NCI-H146 treated with DMSO at 0.1 percent for 48 hours (cell line): ENCODE measurements around the gene UQCRQ.

Experiments
- DNase-seq: peaks from one replicate; lab custom pipeline; 2025; ENCODE audit not compliant: unreplicated experiment; lab: John Stamatoyannopoulos, UW

Gene UQCRQ

DNA sequence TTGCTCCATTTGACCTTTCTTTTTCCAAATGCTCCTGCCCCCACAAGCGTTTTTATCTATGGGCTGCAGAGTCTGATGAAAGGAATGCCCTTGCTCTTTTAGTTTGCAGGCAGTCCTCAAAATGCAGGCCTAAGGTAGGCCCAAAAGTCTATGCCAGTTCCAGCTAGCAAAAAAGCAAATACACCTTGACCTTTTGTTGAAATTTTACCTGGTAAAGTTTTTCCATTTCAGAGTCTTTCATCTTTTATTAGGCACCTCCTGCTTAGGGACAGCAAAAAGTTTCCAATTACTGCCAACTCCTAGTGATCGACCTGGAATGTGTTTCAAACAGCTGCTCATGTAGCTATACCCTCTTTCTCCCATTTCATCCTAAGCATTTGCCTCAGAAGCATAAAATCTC, 4.4 kb downstream of the UQCRQ start:
- DNase-seq = no peak

DNA sequence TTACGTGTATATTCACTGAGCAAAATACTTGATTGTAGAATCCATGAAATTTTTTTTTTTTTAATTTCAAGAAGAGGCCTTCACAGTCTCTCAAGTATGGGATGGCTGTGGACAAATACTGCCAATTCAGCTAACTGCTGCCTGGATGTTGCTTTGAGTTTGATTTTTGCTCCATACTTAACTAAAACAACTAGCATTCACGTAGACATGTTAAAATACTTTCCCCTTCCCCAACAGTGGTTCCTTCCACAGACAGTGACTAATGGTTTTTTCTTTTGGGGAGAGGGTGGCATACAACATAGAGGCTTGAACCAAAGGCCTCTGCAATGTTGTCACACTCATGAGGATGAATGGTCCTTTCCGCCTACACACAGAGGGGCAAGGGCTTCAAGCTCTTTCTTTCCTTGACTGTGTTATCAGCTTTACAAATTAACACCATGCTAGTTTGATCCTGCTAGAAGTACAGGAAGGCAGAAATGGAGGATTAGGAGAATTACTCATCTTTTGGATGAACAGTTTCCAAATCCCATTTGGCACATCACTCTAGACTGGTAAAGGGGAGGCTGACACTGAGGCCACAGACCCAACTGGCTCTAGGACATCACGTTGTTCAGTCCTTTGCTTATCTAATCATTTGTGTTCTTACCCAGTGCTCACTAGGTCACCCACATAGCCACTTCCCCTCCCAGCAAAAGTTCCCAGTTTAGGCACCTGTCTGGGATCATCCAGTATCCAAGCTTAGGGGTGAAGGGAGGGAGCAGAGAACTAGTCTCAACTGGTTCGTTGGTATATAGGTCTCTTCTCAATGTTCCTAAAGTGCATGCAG, 5.2 kb downstream of the UQCRQ start:
- DNase-seq = no peak

- no peak for DNase-seq
Measured at GRCh38 chr5:132872788-132873118, 6.3 kb downstream of the UQCRQ start.

GRCh38 chr5:132873119-132873929, 6.9 kb downstream of the UQCRQ start, which contains the start of gene LEAP2:
Gene LEAP2, plus strand, starts transcription at chr5:132873668. Its CDS starts 27 bp downstream, at chr5:132873695.
- no peak for DNase-seq

GRCh38 chr5:132873930-132874271, 7.5 kb downstream of the UQCRQ start:
- no peak for DNase-seq

- no peak for DNase-seq
Measured at GRCh38 chr5:132876020-132876759, 9.7 kb downstream of the UQCRQ start.

- no peak for DNase-seq
Measured at GRCh38 chr5:132877466-132877865, 11.0 kb downstream of the UQCRQ start.

DNA sequence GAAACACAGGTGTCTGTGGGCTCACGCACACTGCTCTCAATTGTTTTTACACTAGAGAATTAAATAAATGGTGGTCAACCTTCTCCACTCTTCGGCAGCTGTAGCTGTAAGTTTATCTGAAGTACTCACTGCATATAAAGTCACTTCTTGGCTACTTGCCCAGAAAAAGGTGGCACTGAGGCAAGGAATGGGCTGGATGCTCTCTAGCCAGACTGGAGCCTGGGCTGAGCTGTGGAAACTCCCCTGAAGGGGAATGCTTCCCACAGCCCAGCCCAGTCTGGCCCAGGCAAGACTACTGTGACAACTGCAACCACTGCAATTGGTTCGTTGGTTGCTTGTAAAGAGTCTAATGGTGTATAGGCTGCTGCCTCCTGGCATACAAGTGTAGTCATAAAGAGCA, 11.5 kb downstream of the UQCRQ start:
- DNase-seq = no peak

DNA sequence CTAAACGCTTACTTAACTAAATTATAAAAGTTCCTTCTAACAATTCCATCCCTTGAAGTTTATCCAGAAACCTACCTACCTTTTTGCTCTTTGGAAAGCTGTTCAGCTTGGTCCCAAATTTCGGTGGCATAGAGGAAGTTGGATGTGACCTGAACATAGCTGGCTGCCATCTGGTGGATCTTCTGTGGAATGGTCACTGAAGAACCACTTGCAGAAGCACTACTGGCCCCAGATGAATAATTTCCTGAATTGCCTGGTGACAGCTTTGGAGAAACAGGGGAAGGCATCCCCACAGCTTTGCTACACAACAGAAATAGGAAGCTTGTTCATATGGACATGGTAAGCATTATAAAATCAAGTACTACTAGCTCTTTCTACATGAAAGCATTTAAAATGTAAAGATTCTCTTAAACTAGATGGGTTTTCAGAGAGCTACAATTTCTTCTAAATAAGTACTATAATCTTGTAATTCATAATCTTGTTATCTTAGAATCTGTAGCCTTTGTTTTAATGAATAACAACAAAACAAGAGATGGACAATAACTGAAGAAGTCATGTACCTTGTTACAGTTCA, 16.9 kb downstream of the UQCRQ start:
- no peak for DNase-seq

DNA sequence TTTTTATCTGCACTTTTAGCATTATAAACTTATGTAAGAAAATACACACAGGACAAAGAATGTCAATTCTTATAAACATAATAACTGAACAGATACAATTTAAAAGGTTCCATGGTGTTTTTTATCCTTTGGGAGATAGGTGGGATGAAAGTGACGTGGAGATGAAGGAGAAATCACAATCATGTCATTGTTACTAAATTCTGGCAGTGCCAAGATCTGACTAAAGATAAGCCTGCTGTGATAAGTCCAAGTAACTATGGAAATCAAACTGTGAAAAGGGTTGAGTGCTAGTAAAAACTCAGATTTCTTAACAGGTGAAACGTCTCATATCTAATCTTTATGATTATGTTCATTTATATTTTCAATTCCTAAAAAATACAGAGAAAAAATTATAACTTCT, 18.1 kb downstream of the UQCRQ start:
- DNase-seq = no peak

- no peak for DNase-seq
Measured at GRCh38 chr5:132886064-132886823, 19.8 kb downstream of the UQCRQ start.

DNA sequence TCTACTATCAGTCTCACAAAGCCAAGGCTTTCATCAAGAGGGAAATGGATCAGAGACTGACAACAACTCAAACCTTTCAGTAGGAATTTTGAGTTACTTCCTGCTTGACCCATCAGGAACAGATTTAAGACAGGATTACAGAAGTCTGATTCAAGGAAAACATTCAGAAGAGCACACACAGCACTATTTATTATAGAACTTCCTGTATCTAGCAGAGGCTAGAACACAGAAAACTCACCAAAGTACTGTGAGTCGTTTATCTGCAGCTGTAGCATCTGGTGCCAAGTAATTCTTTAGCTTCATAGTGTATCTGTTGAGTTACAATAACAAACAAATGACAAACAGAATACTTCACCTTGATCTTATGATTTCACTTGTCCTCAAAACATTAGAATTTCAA, 20.8 kb downstream of the UQCRQ start:
- no peak for DNase-seq

DNA sequence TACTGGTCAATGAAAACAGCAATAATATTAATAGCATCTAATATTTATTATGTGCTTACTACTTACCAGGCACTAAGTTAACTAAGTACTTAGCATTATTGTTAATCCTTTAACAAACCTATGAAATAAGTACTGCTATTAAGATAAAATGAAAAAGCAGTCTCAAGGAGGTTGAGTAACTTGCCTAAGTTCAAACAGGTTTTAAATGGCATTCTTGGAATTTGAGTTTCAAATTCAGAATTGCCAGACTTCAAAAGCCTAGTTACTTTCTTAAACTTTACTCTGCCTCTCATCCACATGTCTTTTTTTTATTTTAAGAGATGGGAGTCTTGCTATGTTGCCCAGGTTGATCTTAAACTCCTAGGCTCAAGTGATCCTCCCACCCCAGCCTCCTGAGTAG, 23.1 kb downstream of the UQCRQ start:
- DNase-seq = no peak

DNA sequence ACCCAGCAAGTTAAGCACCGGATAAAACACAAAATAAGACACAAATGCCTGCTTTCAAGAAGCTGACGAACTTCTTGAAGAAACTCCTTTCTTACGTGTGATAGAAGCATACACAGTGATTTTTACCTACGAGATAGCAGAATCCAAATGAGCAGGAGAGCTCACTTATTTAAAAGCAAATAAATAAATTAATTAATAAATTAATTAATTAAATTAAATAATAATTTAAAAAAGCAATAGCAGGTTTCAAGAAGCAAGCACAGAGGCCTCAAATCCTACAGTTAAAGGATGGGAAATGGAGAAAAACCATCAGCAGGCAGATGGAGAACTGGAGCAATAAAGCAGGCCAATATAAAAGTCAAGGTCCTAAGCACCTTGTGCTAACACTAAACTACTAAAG, 24.4 kb downstream of the UQCRQ start:
- no peak for DNase-seq

- no peak for DNase-seq
Measured at GRCh38 chr5:132895719-132896305, 29.4 kb downstream of the UQCRQ start.

GRCh38 chr5:132896685-132897084, 30.2 kb downstream of the UQCRQ start:
- no peak for DNase-seq

DNA sequence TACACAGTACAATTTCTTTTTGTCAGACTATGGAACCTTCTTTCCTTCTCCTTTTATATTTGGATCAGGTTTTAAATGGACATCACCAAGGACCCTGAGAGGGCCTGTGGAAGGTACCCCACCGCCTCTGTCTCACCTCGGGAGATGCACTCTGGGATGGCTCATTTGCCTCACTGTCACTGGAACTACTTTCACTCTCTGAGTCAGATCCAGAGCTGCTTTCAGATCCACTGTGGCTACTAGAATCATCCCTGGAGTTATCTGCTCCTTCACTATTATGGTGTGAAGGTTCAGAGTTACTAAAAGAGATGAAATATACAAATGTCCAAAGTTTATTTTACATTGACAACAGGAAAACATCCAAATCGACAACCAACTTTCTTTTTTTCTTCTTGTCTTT, 31.7 kb downstream of the UQCRQ start:
- DNase-seq = no peak

GRCh38 chr5:132901036-132901435, 34.6 kb downstream of the UQCRQ start:
- DNase-seq = peak; percentile 52

GRCh38 chr5:132901730-132902129, 35.3 kb downstream of the UQCRQ start:
- DNase-seq = no peak

DNA sequence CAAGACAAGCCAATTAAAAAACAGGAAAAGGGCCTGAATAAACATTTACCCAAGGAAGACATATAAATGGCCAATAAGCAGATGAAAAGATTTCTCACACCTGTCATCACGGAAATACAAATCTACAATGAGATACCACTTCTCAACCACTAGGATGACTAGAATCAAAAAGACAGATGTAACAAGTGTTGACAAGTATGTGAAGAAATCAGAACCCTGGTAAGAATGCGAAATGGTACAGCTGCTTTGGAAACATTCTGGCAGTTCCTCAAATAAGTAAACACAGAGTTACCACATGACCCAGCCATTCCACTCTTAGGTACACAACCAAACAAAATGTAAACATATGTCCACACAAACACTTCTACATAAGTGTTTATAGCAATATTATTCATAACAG, 39.5 kb downstream of the UQCRQ start:
- DNase-seq = peak; percentile 68
